HG02885 (cell line): ENCODE measurements around the gene SLC2A8.

Experiments used
- ATAC-seq: cut with Tn5 transposase; IDR thresholded peaks from one replicate; pipeline ENCODE4 v1.9.1; 2021; ENCODE audit warnings: mild to moderate bottlenecking; ENCODE audit not compliant: unreplicated experiment, poor library complexity

The SLC2A8 gene

GRCh38 chr9:127398715-127399400 is 1.9 kb downstream of the SLC2A8 start:
- no peak for ATAC-seq

DNA sequence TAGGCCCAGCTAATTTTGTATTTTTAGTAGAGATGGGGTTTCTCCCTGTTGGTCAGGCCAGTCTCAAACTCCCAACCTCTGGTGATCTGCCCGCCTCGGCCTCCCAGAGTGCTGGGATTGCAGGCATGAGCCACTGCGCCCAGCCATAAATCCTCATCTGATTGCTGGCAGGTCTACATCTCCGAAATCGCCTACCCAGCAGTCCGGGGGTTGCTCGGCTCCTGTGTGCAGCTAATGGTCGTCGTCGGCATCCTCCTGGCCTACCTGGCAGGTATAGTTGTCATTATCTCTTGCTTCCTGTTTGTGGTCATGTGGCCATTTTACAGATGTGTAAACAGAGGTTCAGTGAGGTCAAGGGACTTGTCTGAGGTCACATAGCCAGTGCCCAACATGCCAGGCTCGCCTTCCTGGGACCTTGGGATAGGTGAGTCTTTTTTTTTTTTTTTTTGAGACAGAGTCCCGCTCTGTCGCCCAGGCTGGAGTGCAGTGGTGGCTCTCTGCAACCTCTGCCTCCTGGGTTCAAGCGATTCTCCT is 2.8 kb downstream of the SLC2A8 start:
- no peak for ATAC-seq

GRCh38 chr9:127402401-127403090 is 5.6 kb downstream of the SLC2A8 start:
- ATAC-seq = no peak

DNA sequence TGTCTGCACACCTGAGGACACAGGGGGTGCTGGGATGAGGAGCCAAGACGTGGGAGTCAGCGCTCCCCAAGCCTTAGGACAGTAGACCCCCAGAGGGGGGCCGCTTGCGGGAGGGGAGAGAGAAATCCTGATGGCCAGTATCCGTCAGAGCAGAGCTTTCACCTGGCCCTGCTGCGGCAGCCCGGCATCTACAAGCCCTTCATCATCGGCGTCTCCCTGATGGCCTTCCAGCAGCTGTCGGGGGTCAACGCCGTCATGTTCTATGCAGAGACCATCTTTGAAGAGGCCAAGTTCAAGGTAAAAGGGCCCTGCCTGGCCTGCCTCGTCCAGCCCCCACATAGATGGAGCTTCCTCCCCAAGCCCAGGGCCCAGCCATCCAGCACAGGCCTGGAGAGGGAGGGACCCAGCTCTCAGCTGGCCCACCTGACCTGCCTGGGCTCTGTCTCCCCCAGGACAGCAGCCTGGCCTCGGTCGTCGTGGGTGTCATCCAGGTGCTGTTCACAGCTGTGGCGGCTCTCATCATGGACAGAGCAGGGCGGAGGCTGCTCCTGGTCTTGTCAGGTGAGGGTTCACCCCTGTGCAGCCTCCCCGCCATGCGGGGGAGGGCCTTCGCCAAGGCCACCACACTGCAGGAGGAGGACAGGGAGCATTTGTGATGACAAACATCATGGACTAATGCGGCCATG is 6.7 kb downstream of the SLC2A8 start:
- no peak for ATAC-seq

- no peak for ATAC-seq
Observed at GRCh38 chr9:127404631-127405030, 7.7 kb downstream of the SLC2A8 start.

GRCh38 chr9:127405344-127406125 is 8.6 kb downstream of the SLC2A8 start:
- ATAC-seq = no peak

DNA sequence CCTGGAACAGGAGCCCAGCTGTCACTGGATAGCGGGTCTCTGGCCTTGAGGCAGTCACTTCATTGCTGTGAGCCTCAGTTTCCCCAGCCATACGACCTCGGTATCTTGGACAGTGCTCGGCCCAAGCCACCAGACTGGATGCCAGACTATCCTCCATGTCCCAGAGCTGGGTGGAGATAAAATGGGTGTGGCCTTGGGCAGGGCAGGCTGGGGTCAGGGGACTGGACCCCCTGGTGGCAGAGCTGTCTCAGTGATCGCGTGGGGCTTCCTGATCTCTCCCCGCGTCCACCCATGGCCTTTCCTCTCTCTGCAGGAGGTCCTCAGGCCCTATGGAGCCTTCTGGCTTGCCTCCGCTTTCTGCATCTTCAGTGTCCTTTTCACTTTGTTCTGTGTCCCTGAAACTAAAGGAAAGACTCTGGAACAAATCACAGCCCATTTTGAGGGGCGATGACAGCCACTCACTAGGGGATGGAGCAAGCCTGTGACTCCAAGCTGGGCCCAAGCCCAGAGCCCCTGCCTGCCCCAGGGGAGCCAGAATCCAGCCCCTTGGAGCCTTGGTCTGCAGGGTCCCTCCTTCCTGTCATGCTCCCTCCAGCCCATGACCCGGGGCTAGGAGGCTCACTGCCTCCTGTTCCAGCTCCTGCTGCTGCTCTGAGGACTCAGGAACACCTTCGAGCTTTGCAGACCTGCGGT is 10.0 kb downstream of the SLC2A8 start:
- ATAC-seq = no peak

DNA sequence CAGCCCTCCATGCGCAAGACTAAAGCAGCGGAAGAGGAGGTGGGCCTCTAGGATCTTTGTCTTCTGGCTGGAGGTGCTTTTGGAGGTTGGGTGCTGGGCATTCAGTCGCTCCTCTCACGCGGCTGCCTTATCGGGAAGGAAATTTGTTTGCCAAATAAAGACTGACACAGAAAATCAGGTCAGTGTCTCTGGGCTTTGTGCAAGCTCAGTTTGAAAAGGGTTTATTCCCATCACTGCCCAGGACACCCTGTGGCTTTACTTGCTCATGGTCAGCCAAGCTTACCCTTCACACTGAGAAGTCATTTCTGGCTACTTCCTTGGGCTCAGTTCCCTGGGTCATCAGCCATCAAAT is 10.5 kb downstream of the SLC2A8 start:
- no peak for ATAC-seq

DNA sequence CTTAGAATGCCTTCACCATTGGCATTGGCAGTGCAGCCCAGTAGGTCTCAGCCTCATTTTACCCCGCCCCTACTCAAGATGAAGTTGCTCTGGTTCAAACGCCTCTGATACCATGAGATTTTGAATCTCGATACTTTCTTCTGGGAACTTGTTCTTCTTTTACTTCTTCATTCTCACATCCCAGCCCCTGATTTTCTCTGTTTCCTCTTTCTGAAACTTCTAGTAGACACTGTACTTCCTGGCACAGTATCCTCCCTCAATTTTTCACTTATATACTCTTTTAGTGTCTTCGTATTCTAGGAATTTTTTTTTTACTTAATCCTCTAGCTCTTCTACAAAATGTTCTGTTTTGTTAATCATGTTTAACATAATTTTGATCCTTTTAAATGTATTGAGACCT is 14.2 kb downstream of the SLC2A8 start:
- no peak for ATAC-seq

- ATAC-seq = no peak
Observed at GRCh38 chr9:127415141-127415540, 18.2 kb downstream of the SLC2A8 start.

DNA sequence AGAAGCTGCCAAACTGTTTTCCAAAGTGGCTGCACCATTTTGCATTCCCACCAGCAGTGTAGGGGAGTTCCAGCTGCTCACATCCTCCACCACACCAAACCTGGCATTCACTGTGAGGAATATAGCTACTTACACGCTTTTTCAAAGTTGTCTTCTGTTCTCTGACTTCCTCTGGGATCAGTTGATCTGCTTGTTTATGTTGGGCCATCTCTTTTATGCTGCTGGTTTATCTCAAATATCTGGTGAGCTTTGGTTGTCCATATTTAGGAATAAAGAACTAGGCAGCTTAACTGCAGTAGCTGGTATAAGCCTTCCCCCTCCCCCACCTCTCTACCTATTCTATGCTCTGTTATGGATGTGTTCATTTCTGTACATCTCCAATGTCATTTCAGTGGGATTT is 18.7 kb downstream of the SLC2A8 start:
- no peak for ATAC-seq

DNA sequence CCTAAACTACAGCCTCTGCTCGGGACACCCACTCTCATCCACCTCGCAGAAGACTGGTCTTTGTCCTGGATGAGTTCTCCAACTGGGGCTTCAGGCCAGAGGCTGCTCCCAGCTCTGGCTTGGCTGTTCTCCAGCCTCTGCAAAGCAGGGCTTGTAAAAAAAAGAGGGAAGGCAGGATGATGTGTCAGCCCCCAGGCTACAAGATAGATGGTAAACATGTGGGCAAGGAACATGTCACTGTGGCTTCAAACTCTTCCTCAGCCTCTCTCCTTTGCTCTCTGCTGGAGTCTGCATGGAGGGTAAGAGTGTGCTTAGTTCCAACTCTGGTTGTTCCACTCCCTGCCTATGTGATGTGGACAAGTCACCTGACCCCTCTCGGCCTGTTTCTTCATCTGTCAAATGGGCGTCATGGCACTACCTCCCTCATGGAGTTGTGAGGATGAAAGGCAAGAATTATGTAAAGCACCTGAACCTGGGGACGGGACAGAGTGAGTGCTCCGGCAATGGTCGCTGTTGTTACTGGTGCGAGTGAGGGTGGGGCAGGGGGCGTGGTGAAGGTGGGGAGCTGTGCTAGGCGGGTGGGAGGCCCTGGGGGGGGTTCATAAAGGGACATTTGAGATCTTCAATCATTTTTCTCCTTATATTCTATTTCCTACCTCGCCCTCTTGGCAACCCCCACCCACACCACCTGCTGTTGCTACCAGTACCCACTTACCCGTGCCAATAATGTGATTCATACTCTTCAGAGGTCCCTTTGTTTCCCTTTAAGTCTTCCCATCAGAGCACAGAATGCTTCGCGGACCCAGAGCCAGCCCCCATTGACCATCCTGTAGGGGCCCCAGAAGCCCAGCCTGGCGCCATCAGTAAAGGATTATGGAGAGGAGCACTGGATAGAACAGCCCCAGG is 20.4 kb downstream of the SLC2A8 start:
- ATAC-seq = no peak

- ATAC-seq = no peak
Observed at GRCh38 chr9:127418037-127418471, 21.1 kb downstream of the SLC2A8 start.

DNA sequence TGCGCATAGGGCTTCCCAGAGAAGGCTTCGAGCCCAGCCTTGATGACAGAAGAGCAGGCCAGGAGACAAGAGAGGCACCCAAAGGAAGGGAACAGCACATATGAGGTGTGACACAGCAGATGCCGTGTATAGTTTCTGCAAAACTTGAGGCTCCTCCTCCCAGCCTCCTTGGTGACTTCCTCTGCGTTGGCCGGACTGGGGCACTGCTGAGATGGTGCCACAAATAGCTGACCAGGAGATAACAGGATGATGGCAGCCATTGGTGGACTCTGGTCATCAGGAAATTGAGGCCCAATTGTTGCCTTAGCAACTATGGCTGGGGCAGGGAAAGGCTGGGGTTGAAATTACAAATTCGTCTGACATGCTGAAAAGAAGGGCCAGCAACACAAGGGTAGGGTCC is 22.4 kb downstream of the SLC2A8 start:
- no peak for ATAC-seq

GRCh38 chr9:127421057-127421456 is 24.1 kb downstream of the SLC2A8 start:
- ATAC-seq = no peak

DNA sequence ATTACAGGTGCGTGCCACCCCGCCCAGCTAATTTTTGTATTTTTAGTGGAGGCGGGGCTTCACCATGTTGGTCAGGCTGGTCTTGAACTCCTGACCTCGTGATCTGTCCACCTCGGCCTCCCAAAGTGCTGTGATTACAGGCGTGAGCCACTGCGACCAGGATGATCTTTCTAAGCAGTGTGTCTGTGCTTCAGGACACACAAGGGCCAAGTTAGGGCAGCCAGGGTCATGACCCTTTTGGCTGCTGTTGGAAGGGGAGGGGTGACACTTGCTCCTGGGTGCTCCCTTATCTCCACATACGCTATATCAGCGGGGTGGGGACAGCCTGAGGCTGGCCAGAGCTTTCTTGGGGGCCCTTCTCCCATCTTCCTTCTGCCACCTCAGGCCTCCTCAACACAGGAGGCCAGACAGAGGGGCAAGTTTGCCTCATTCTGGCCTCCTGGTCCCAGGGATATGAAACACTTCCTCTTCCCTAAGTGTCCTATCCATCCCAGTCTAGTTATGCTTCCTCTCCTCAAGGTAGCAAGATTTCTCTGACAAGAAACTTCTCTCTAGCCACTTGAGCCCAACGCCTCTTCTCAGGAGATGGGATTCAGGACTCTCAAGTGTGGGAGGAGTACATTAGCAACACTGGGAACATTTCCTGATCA is 25.3 kb downstream of the SLC2A8 start:
- no peak for ATAC-seq

- ATAC-seq = no peak
Observed at GRCh38 chr9:127422787-127423186, 25.8 kb downstream of the SLC2A8 start.

GRCh38 chr9:127423476-127423933 is 26.5 kb downstream of the SLC2A8 start:
- ATAC-seq = no peak
